GM12875 (cell line): Measurements from ENCODE around the gene DUSP7.

Experiments
- H3K4me3 ChIP-seq: one replicate; pipeline ENCODE4 v1.5.1; 2011; ENCODE audit warnings: low read depth, low read length, control low read depth
- TF ChIP-seq, protein P1 (sequence below): IDR thresholded peaks from 2 replicates; pipeline ENCODE4 v1.5.1; 2011; ENCODE audit warnings: low read depth, mild to moderate bottlenecking, control low read depth, inconsistent platforms, low read length, moderate library complexity, borderline replicate concordance; ENCODE audit not compliant: insufficient read depth

The DUSP7 gene

GRCh38 chr3:52065264-52065756 is 8.9 kb upstream of the DUSP7 start:
- TF ChIP-seq, protein P1, sequence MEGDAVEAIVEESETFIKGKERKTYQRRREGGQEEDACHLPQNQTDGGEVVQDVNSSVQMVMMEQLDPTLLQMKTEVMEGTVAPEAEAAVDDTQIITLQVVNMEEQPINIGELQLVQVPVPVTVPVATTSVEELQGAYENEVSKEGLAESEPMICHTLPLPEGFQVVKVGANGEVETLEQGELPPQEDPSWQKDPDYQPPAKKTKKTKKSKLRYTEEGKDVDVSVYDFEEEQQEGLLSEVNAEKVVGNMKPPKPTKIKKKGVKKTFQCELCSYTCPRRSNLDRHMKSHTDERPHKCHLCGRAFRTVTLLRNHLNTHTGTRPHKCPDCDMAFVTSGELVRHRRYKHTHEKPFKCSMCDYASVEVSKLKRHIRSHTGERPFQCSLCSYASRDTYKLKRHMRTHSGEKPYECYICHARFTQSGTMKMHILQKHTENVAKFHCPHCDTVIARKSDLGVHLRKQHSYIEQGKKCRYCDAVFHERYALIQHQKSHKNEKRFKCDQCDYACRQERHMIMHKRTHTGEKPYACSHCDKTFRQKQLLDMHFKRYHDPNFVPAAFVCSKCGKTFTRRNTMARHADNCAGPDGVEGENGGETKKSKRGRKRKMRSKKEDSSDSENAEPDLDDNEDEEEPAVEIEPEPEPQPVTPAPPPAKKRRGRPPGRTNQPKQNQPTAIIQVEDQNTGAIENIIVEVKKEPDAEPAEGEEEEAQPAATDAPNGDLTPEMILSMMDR, result no peak
- H3K4me3 ChIP-seq, result no peak overlapping the region

DNA sequence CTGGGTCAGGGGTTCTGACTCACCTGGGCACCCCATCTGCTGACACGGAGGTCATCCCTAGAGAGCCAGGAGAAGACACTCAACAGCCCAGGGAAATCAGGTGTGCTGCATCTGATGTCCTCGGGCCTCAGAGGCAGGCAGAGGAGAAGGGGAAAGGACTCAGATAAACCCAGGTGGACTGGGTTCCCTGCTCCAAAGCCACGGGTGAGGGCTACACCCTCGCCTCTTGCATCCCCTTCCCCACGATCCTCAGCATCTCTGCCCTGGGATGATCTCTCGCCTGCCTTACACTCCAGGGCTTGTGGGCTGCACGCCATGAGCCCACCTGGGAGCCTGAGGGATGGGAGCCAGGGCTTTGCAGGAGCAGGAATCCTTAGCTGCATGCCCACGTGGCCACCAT is 8.2 kb upstream of the DUSP7 start:
- TF ChIP-seq, protein P1, result no peak
- no peak overlapping the region for H3K4me3 ChIP-seq

DNA sequence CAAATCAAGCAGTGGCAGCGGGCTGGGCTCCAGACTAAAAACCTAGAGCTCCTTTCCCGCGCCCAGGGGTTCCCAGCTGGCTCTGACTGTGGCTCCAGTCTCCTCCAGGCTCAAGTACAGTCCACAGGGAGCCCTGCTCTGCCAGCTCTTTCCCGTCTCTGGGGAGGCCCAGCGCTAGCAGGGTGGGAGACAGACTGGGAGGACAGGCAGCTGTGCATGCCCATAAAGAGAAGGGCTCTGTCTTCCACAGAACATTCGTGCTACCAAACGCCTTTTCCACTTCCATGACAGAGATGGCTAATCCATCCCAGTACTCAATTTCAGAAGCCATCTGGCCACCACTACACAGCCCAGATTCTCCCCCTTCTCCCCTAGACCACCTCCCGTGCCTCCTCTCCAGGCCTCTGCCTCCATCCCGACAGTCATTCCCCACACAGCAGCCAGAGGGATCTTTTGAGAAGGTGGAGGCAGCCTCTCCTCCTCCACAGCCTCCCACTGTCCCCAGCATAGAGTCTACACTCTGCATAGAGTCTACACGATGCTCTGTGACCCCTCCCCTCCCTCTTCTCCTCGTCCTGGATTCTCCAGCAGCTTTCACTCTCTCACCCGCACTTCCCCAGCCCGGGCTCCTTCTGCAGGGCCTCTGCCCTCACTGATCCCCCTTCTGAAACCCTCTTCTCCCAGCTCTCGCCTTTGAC is 6.8 kb upstream of the DUSP7 start:
- H3K4me3 ChIP-seq, result no peak overlapping the region

GRCh38 chr3:52062505-52062904 is 6.1 kb upstream of the DUSP7 start:
- no peak overlapping the region for H3K4me3 ChIP-seq
- TF ChIP-seq, protein P1, result no peak

More for the DNA sequence above, 6.8 kb upstream of the DUSP7 start:
- TF ChIP-seq, protein P1, result no peak

- H3K4me3 ChIP-seq, result no peak overlapping the region
- TF ChIP-seq, protein P1, result no peak
These were observed 4.9 kb upstream of the DUSP7 start for GRCh38 chr3:52061121-52061910.

DNA sequence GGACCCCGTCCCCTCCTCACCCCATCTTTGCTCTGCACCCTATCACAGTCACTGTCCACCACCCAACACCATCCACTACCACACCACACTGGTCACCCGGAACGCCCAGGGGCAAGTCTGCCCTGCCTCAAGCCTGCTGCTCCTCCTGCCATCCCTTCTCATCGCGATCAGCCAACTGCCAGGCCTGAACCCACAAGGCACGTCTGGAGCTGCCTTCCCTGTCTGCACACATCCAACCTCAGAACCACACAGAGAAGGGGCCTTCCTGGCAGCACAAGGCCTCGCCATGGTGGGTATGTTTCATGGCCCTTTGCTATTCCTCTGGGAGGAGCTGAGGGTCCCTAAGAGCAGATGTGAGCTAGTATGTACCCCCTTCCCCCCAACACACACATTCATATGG is 3.4 kb upstream of the DUSP7 start:
- TF ChIP-seq, protein P1, result no peak
- no peak overlapping the region for H3K4me3 ChIP-seq
